CD4-positive, alpha-beta memory T cell (primary cell): ENCODE measurements around the gene RGS3. TPM values are rescaled to one million over a fixed set of nuclear protein-coding genes. Genes with fewer than 3 reads are reported as not detected.

Source experiments
- CTCF ChIA-PET: fragments of 350-600 bp; sonication (Branson Sonifier 250); formaldehyde crosslinking; loops from one replicate; lab custom pipeline; 2021; ENCODE audit warnings: inconsistent platforms; ENCODE audit not compliant: partially characterized antibody; lab: Charles Lee
- POLR2A ChIA-PET: fragments of 350-600 bp; sonication (Branson Sonifier 250); formaldehyde crosslinking; loops from one replicate; lab custom pipeline; 2021; ENCODE audit not compliant: partially characterized antibody; lab: Charles Lee
- DNase-seq, 5 donors: peaks; one replicate each; pipeline versions ENCODE4 v3.0.0 to v3.0.0-alpha.2; 2020 to 2022; ENCODE audit warnings: mixed read lengths in 1 of 5
- H3K27ac ChIP-seq: one replicate; pipeline ENCODE4 v1.7.0; 2013; ENCODE audit warnings: low read depth, low read length
- H3K27me3 ChIP-seq: 2 replicates; pipeline ENCODE4 v1.7.0; 2013; ENCODE audit warnings: mild to moderate bottlenecking, low read length, moderate library complexity; ENCODE audit not compliant: insufficient read depth
- H3K36me3 ChIP-seq: 2 replicates; pipeline ENCODE4 v1.7.0; 2013; ENCODE audit warnings: mild to moderate bottlenecking, low read length, moderate library complexity; ENCODE audit not compliant: insufficient read depth
- H3K4me1 ChIP-seq: 2 replicates; pipeline ENCODE4 v1.7.0; 2013; ENCODE audit warnings: mild to moderate bottlenecking, low read length, moderate library complexity; ENCODE audit not compliant: insufficient read depth
- H3K4me3 ChIP-seq, 2 donors: one replicate each; pipeline ENCODE4 v1.7.0; 2013; ENCODE audit warnings: low read length in 2 of 2, mild to moderate bottlenecking in 1 of 2
- H3K9me3 ChIP-seq, 2 donors: one replicate each; pipeline ENCODE4 v1.7.0; 2013; ENCODE audit warnings: low read length in 2 of 2, control low read depth in 1 of 2; ENCODE audit not compliant: control insufficient read depth in 1 of 2
- H3K27ac Mint-ChIP-seq, 7 donors: one replicate each; pipeline ENCODE4 v1.8.0; 2020 to 2021; ENCODE audit warnings: mixed read lengths in 7 of 7, mild to moderate bottlenecking in 6 of 7, inconsistent platforms in 3 of 7, moderate library complexity in 3 of 7
- H3K27me3 Mint-ChIP-seq, 2 donors: one replicate each; pipeline ENCODE4 v1.8.0; 2020 to 2021; ENCODE audit warnings: mixed read lengths in 2 of 2
- H3K36me3 Mint-ChIP-seq, 2 donors: one replicate each; pipeline ENCODE4 v1.8.0; 2020 to 2021; ENCODE audit warnings: mixed read lengths in 2 of 2, inconsistent platforms in 1 of 2, mild to moderate bottlenecking in 1 of 2
- H3K4me1 Mint-ChIP-seq, 4 donors: one replicate each; pipeline ENCODE4 v1.8.0; 2020 to 2021; ENCODE audit warnings: mixed read lengths in 4 of 4, mild to moderate bottlenecking in 1 of 4
- H3K4me3 Mint-ChIP-seq, 8 donors: one replicate each; pipeline ENCODE4 v1.8.0; 2020 to 2021; ENCODE audit warnings: mixed read lengths in 8 of 8, mild to moderate bottlenecking in 7 of 8, moderate library complexity in 6 of 8, inconsistent platforms in 3 of 8
- H3K9me3 Mint-ChIP-seq, 8 donors: one replicate each; pipeline ENCODE4 v1.8.0; 2020 to 2021; ENCODE audit warnings: mixed read lengths in 8 of 8, mild to moderate bottlenecking in 5 of 8, inconsistent platforms in 3 of 8, moderate library complexity in 1 of 8
- intact Hi-C: fragments of 100-400 bp; cut with micrococcal nuclease; formaldehyde crosslinking; loops from one replicate; pipeline ENCODE4 v1.15.1; 2023
- polyA plus RNA-seq, 2 donors: library from polyadenylated mRNA; unstranded; fragments of 300-500 nt; fragmentation: Illumina TruSeq; gene quantifications; one replicate each; pipeline ENCODE4 v1.2.3, GENCODE V29; 2021
- total RNA-seq, 2 experiments: library from RNA; stranded (reverse); gene quantifications; one replicate each; pipeline ENCODE4 v1.2.3, GENCODE V29; 2021

The RGS3 gene
- total and polyA plus RNA-seq, 4 experiments from 2014 or later = 3.4 to 23.2 (median 18.0) TPM

DNA sequence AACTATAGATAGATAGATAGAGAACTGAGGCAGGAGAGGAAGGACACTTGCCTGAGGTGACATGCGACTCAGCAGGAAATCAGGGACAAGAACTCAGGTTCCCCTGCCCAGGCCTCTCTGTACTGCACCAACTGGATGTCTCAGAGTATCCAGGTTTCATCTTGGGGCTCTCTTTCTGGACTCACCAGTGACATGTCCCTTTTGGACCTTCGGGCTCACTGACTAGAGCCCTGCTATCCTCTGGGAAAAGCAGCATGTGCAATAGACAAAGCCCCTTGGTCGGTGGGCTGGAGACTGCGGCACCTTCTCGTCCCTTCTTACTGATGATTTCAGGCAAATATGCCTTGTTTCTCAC lies 104.5 kb downstream of the RGS3 start:
- no peak overlapping the region for H3K4me3 Mint-ChIP-seq
- Histone ChIP-seq H3K4me3 (no peak overlapping the region), H3K36me3 (no peaks in the 10 kb centered on the region), H3K27me3 (no peaks in the 10 kb centered on the region), H3K4me1 (peaks cover 2% of the 10 kb centered on the region), H3K27ac (no peak overlapping the region), H3K9me3 (no peaks in the 10 kb centered on the region)
- H3K36me3 Mint-ChIP-seq = no peaks in the 10 kb centered on the region
- H3K27me3 Mint-ChIP-seq = no peaks in the 10 kb centered on the region
- ChIA-PET POLR2A (no interaction called here), CTCF (no interaction called here)
- H3K27ac Mint-ChIP-seq = no peak overlapping the region
- DNase-seq = no peak
- H3K4me1 Mint-ChIP-seq = peaks cover 6 to 36% (median 24%) of the 10 kb centered on the region in 4 donors
- intact Hi-C loops = no loop called here
- no peaks in the 10 kb centered on the region for H3K9me3 Mint-ChIP-seq

DNA sequence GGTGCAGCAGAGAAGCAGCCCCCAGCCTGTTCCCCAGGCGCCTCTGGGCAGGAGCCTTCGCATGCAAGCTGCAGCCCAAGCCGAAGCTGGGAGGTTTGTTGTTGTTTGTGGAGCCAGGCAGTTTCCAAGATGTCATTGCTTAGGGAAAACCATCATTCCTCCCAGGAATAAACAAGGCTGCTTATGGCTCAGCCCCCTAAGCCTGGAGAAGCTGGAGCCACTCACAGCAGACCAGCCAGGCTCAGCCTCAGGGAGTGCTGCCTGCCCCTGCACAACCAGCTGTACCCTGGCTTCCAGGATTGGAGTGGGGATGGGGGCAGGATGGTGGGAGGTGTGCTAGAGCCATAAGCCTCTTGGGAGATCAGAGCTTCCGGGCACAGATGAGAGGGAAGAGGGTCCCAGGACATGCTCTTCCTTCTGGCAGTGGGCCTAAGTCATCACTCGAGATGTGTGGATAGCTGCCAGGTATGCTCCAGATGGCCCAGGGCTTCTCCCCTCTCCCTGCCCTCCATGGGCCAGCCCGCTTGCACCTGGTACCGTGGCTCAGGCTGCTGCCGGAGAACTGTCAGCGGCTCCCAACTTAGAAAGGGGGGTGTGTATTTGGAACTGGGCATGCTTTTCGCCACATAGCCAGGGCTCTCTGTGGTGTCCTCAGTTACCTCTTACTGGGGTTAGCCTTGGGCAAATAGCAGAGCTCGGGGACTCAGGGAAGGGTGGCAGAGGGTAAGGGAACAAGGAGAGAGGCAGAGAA lies 105.2 kb downstream of the RGS3 start:
- H3K27me3 ChIP-seq = no peaks in the 10 kb centered on the region
- H3K4me1 ChIP-seq = peaks cover 9% of the 10 kb centered on the region
- H3K36me3 ChIP-seq = no peaks in the 10 kb centered on the region
- no peak overlapping the region for H3K4me3 Mint-ChIP-seq
- no peak overlapping the region for H3K27ac ChIP-seq
- no peak overlapping the region for H3K4me3 ChIP-seq
- H3K27ac Mint-ChIP-seq = peak overlapping the region in 2 of 7 donors; percentile 43 to 89
- H3K9me3 ChIP-seq = no peaks in the 10 kb centered on the region
- H3K4me1 Mint-ChIP-seq = peaks cover 6 to 38% (median 24%) of the 10 kb centered on the region in 4 donors
- no peaks in the 10 kb centered on the region for H3K9me3 Mint-ChIP-seq
- DNase-seq = no peak
- intact Hi-C loops = no loop called here
- no peaks in the 10 kb centered on the region for H3K27me3 Mint-ChIP-seq
- POLR2A ChIA-PET = interaction anchor here (0.8 to 1.0 kb wide), 2 partner anchors 10 to 56 kb away, joined by 3 to 6 read pairs; no protein-coding TSS in a partner anchor
- no peaks in the 10 kb centered on the region for H3K36me3 Mint-ChIP-seq
- CTCF ChIA-PET = interaction anchor here (0.9 kb wide), 1 partner anchor 11 kb away, joined by 4 read pairs; no protein-coding TSS in a partner anchor

DNA sequence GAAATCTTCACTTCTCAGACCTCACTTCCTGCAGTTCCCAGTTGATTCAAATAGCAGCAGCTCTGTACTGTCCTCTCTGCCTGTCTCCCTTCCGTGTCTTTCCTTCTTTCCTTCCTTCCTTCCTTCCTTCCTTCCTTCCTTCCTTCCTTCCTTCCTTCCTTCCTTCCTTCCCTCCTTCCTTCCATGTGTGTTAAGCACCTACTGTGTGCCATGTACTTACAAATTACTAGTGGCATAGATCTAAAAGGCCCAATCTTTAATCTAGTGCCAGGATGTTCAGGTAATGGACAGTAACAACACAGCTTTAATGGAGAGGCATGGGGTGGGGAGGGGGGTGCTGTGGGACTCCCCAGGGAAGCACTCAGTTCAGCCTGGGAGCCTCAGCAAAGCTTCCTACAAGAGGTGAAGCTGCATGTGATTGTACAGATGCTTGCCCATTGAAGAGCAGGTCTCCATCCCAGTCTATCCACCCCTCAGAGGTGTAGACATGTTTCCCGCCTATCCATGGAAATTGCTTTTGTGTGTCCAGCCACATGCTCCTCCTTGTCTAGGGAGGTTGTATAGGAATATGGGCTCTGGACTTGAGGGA lies 106.0 kb downstream of the RGS3 start:
- Mint-ChIP-seq H3K36me3 (no peaks in the 10 kb centered on the region), H3K27ac (peak overlapping the region in 6 of 7 donors; percentile 10 to 89 (median 74)), H3K9me3 (no peaks in the 10 kb centered on the region), H3K4me3 (no peak overlapping the region), H3K27me3 (no peaks in the 10 kb centered on the region), H3K4me1 (peaks cover 14 to 41% (median 30%) of the 10 kb centered on the region in 4 donors)
- no peak for DNase-seq
- Histone ChIP-seq H3K27ac (no peak overlapping the region), H3K4me3 (no peak overlapping the region), H3K4me1 (peaks cover 17% of the 10 kb centered on the region), H3K27me3 (no peaks in the 10 kb centered on the region), H3K36me3 (no peaks in the 10 kb centered on the region), H3K9me3 (no peaks in the 10 kb centered on the region)
- POLR2A ChIA-PET = interaction anchor here (0.6 to 1.0 kb wide), 3 partner anchors 9 to 56 kb away, joined by 3 to 6 read pairs (median 3); no protein-coding TSS in a partner anchor
- intact Hi-C loops = no loop called here
- CTCF ChIA-PET = interaction anchor here (0.9 to 1.3 kb wide), 2 partner anchors 10 to 12 kb away, joined by 3 read pairs; no protein-coding TSS in a partner anchor

DNA sequence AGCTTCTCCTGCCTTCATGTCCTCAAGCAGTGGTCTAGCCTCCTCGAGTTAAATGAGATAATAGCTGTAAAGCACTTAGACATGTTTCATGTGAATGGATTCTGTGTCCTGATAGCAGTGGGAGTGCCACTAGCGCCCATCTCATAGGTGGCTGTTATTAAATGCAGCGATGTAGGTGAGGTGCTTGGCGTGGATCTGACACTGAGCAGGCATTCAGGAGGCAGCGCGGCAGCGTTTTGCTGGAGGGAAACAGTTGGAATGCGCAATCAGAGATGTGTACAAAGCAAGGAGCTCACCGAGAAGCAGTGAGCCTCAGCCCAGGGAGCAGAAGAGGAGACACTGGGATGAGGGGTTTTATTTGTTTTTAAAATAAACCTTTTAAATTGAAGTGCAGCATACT lies 106.6 kb downstream of the RGS3 start:
- POLR2A ChIA-PET = interaction anchor here (0.6 kb wide), 1 partner anchor 9 kb away, joined by 3 read pairs; no protein-coding TSS in a partner anchor
- intact Hi-C loops = no loop called here
- DNase-seq = no peak
- Mint-ChIP-seq H3K27me3 (no peaks in the 10 kb centered on the region), H3K9me3 (no peaks in the 10 kb centered on the region), H3K36me3 (no peaks in the 10 kb centered on the region), H3K27ac (peak overlapping the region in 1 of 7 donors; percentile 77), H3K4me1 (peaks cover 14 to 43% (median 30%) of the 10 kb centered on the region in 4 donors), H3K4me3 (no peak overlapping the region)
- no peaks in the 10 kb centered on the region for H3K36me3 ChIP-seq
- peaks cover 17% of the 10 kb centered on the region for H3K4me1 ChIP-seq
- CTCF ChIA-PET = interaction anchor here (0.9 to 1.3 kb wide), 2 partner anchors 9 to 11 kb away, joined by 3 read pairs; no protein-coding TSS in a partner anchor
- H3K27ac ChIP-seq = no peak overlapping the region
- H3K4me3 ChIP-seq = no peak overlapping the region
- no peaks in the 10 kb centered on the region for H3K27me3 ChIP-seq
- no peaks in the 10 kb centered on the region for H3K9me3 ChIP-seq

DNA sequence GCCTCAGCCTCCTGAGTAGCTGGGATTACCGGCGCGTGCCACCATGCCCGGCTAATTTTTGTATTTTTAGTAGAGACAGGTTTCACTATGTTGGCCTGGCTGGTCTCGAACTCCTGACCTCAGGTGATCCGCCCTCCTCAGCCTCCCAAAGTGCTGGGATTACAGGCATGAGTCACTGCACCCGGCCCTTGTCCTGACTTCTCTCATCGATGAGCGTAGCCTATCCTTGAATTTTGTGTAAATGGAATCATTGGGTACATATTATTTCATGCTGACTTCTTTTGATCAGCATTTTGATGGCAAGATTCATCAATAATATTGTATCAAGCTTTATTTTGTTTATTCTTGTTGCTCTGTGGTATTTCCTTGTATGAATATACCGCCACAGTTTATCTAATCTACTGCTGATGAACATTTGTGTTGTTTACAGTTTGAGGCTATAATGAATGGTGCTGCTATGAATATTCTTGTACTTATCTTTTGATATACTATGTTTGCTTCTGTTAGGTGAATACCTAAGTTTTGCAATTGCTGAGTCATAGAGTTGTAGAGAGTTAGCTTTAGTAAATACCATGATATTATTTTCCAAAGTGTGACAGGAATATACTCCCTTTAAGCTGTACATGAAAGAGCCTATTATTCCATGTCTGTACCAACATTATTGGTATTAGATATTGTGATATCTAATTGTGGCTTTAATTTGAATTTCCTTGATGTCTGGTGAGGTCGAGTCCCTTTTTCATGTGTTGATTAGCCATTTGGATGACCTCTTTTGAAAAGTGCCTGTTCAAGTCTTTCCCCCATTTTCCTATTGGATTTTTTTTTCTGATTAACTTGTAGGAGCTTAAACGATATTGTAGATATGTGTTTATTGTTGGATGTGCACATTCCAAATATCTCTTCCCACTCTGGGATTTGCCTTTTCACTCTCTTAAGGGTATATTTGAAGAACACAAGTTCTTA lies 107.5 kb downstream of the RGS3 start:
- Mint-ChIP-seq H3K9me3 (no peaks in the 10 kb centered on the region), H3K27me3 (no peaks in the 10 kb centered on the region), H3K4me1 (peaks cover 20 to 50% (median 34%) of the 10 kb centered on the region in 4 donors), H3K27ac (peak overlapping the region in 2 of 7 donors; percentile 29 to 46), H3K36me3 (no peaks in the 10 kb centered on the region), H3K4me3 (no peak overlapping the region)
- CTCF ChIA-PET = interaction anchor here (0.9 to 1.1 kb wide), 2 partner anchors 8 to 85 kb away, joined by 3 read pairs; no protein-coding TSS in a partner anchor
- no peaks in the 10 kb centered on the region for H3K27me3 ChIP-seq
- POLR2A ChIA-PET = interaction anchor here (1.1 kb wide), 1 partner anchor 59 kb away, joined by 3 read pairs; no protein-coding TSS in a partner anchor
- DNase-seq = no peak
- H3K36me3 ChIP-seq = no peaks in the 10 kb centered on the region
- no peak overlapping the region for H3K27ac ChIP-seq
- H3K4me1 ChIP-seq = peaks cover 17% of the 10 kb centered on the region
- H3K9me3 ChIP-seq = no peaks in the 10 kb centered on the region
- H3K4me3 ChIP-seq = no peak overlapping the region
- intact Hi-C loops = no loop called here

DNA sequence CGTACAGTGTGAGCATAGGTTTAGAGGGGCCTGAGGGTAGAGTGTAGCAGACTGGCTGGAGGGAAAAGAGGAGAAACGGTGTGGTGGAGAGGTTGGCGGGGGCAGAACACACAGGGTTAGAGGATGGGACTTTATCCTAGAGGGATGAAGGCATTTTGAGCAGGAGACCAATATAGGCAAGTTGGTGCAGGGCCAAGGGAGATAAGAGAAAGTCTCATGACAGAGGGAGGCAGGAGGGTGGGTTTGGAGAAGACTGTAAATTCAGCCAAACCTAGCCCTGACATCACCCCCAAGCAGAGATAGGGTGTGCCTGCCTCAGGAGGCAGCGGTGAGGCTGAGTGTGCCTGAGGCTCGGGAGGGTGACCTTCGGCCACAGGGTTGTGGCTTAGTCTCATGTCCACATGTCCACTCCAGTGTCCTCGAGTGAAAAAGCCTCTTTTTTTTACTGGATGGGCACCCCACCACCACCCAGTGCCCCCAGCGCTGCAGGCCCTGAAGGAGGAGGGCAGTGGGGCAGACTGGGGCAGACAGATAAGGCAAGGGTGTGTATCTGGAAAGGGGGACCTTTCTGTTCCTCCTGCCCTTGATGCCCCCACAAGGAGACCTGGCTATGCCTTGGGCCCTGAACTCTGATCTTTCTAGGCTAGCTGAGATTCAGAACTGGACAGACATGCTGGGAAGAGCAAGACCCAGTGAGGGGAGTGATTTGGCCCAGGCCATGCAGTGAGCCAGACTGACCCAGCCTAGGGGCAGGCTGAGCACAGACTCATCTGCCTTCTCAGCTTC lies 108.7 kb downstream of the RGS3 start:
- H3K9me3 Mint-ChIP-seq = no peaks in the 10 kb centered on the region
- no peaks in the 10 kb centered on the region for H3K27me3 Mint-ChIP-seq
- Histone ChIP-seq H3K36me3 (no peaks in the 10 kb centered on the region), H3K27ac (no peak overlapping the region), H3K27me3 (no peaks in the 10 kb centered on the region), H3K4me3 (no peak overlapping the region), H3K9me3 (no peaks in the 10 kb centered on the region), H3K4me1 (peaks cover 20% of the 10 kb centered on the region)
- POLR2A ChIA-PET = interaction anchor here (0.9 to 1.1 kb wide), 3 partner anchors 8 to 60 kb away, joined by 3 read pairs; no protein-coding TSS in a partner anchor
- H3K4me3 Mint-ChIP-seq = no peak overlapping the region
- peak overlapping the region in 3 of 7 donors; percentile 32 to 88 (median 68) for H3K27ac Mint-ChIP-seq
- DNase-seq = no peak
- H3K4me1 Mint-ChIP-seq = peaks cover 25 to 57% (median 40%) of the 10 kb centered on the region in 4 donors
- no peaks in the 10 kb centered on the region for H3K36me3 Mint-ChIP-seq
- intact Hi-C loops = no loop called here
- CTCF ChIA-PET = interaction anchor here (0.6 to 1.5 kb wide), 3 partner anchors 17 to 126 kb away, joined by 3 read pairs; no protein-coding TSS in a partner anchor
